GM12873 (cell line): ENCODE data around the gene XPO6.

Source experiments
- TF ChIP-seq, protein P1 (sequence below): IDR thresholded peaks from 2 replicates; pipeline ENCODE4 v1.5.1; 2012; ENCODE audit warnings: low read depth, mild to moderate bottlenecking, moderate library complexity, low read length, control low read depth; ENCODE audit not compliant: insufficient read depth; ENCODE audit errors: missing control alignments

The XPO6 gene

GRCh38 chr16:28087140-28087660 is 124.6 kb downstream of the XPO6 start:
- TF ChIP-seq, protein P1, sequence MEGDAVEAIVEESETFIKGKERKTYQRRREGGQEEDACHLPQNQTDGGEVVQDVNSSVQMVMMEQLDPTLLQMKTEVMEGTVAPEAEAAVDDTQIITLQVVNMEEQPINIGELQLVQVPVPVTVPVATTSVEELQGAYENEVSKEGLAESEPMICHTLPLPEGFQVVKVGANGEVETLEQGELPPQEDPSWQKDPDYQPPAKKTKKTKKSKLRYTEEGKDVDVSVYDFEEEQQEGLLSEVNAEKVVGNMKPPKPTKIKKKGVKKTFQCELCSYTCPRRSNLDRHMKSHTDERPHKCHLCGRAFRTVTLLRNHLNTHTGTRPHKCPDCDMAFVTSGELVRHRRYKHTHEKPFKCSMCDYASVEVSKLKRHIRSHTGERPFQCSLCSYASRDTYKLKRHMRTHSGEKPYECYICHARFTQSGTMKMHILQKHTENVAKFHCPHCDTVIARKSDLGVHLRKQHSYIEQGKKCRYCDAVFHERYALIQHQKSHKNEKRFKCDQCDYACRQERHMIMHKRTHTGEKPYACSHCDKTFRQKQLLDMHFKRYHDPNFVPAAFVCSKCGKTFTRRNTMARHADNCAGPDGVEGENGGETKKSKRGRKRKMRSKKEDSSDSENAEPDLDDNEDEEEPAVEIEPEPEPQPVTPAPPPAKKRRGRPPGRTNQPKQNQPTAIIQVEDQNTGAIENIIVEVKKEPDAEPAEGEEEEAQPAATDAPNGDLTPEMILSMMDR = no peak

DNA sequence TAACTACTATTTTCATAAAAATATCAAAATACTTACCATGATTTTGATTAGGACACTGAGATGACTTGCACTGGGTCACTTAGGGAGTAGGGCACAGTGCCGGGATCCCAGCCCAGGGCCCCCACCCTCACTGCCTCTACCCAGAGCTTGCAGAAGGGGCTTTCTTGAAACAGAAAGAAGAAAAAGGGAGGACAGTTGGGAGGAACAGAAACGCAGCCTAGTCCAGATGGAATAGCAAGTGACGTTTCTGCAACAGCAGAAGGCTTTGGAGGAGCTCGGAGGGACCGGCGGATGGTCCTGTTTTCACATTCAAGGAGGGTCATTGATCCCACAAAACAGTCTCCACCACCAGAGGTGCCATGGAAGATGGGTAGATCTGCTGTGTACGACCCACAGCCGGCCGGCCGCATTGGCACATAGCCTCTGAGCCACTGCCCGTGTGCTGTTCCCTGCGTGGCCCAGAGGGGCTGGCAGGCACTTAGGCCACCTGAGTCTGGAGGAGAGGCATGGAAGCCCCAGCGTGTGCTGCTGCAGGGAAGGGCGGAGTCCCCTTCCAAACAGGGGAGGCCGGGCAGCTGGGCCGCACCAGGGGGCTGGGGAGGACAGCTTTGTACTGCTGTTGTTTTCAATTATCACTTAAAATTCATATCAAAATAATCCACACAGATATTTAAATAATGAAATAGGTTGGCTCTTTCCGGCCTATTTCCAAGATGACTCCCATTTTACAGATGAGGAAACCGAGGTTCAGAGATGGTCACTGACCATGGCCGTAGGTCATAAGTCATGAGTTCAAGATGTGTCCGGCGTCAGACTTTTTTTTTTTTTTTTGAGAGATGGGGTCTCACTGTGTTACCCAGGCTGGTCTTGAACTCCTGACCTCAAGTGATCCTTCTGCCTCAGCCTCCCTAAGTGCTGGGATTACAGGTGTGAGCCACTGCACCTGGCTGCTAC is 125.3 kb downstream of the XPO6 start:
- TF ChIP-seq, protein P1 = no peak

GRCh38 chr16:28085389-28086171 is 126.2 kb downstream of the XPO6 start:
- TF ChIP-seq, protein P1 = no peak

DNA sequence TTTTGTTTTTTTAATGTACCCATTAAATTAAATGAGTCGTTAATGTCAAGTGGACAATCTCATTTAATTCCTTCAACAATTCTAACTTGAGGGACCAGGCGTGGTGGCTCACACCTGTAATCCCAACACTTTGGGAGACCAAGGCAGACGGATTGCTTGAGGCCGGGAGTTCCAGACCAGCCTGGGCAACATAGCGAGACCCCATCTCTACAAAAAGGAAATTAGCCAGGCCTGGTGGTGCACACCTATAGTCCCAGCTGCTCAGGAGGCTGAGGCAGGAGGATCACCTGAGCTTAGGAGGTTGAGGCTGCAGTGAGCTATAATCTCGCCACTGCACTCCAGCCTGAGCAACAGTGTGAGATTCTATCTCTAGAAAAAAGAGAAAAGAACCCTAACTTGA is 127.6 kb downstream of the XPO6 start:
- TF ChIP-seq, protein P1 = no peak

DNA sequence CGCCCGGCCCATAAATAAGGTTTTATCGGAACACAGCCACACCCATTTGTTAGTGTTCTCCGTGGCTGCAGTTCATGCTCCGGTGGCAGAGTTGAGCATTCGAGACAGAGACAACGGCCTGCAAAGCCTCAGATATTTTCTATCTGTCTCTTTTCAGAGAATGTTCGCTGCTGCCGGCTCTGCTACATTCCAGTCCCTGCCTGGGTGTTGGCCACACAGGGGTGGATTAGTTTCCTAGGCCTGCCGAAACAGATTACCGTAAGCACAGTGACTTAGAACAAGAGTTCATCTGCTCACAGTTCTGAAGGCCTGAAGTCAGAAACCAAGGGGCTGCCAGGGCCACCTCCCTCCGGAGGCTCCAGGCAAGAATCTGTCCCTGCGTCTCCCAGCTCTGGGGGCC is 129.1 kb downstream of the XPO6 start:
- TF ChIP-seq, protein P1 = no peak

DNA sequence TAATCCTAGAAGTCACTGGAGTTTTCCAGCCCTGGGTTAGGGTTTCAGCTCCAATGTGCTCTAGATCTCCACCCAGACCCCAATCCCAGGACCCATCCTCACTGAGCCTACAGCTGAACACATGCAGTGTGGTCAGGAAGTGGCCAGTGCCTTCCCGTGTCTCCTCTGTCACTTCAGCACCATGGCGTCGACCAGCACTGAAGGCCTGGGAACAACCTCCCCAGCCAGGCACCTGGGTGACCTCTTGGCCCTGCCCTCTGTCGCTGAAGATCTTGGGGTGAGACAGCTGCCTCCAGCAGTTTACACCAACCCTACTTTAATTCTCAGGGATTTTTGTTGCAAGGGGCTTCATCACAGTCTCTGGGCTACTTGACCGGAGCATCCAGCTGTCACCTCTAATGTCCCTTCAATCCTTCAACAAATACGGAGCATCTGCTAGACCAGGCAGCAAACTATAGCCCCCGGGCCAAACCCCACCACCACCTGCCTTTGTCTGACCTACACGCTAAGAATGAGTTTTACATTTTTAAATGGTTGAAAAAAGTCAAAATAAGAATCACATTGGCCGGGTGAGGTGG is 130.3 kb downstream of the XPO6 start:
- TF ChIP-seq, protein P1 = no peak
